ENCODE measurements around the gene DLGAP1. TPM values are rescaled to one million over a fixed set of nuclear protein-coding genes. Genes with fewer than 3 reads are reported as not detected.
A peak's percentile ranks its signal among the peaks of the same experiment; 100 is the strongest.

DLGAP1 gene
- polyA plus RNA-seq, 1 donor from 2014 or later = 4.5 TPM

GRCh38 chr18:4282954-4283353 is 172.2 kb downstream of the DLGAP1 start:
- Histone ChIP-seq H3K4me2 (ENCODE audit: low read length) (no peak overlapping the region), H3K27ac (ENCODE audit: low read length) (no peak overlapping the region), H3K36me3 (ENCODE audit: insufficient read depth, low read length) (no peaks in the 10 kb centered on the region), H3K79me2 (replicated peaks; ENCODE audit: insufficient read depth, low read length) (no peaks in the 10 kb centered on the region), H2AFZ (ENCODE audit: low read depth, low read length) (no peak overlapping the region), H3F3A (ENCODE audit: insufficient read depth, low read length, poor library complexity, severe bottlenecking) (no peaks in the 10 kb centered on the region), H3K9ac (ENCODE audit: low read length) (no peak overlapping the region), H3K4me3 (ENCODE audit: low read length) (no peak overlapping the region), H4K20me1 (ENCODE audit: insufficient read depth) (no peaks in the 10 kb centered on the region), H3K9me3 (ENCODE audit: low read length) (no peaks in the 10 kb centered on the region), H3K27me3 (ENCODE audit: insufficient read depth, low read depth, low read length) (no peaks in the 10 kb centered on the region), H3K9me2 (ENCODE audit: insufficient read depth, low read length) (no peaks in the 10 kb centered on the region)
- TF ChIP-seq TAF1 (IDR thresholded peaks at IDR 0.05; ENCODE audit: low read depth) (no peak), EP300 (conservative IDR thresholded peaks at IDR 0.05; ENCODE audit: poor library complexity, severe bottlenecking) (peak; percentile 70)

- Histone ChIP-seq H4K20me1 (ENCODE audit: insufficient read depth) (no peaks in the 10 kb centered on the region), H3K9me3 (ENCODE audit: low read length) (no peaks in the 10 kb centered on the region), H3K79me2 (replicated peaks; ENCODE audit: insufficient read depth, low read length) (no peaks in the 10 kb centered on the region), H3K36me3 (ENCODE audit: insufficient read depth, low read length) (no peaks in the 10 kb centered on the region), H3K9me2 (ENCODE audit: insufficient read depth, low read length) (no peaks in the 10 kb centered on the region), H3K4me3 (ENCODE audit: low read length) (no peak overlapping the region), H3K27ac (ENCODE audit: low read length) (no peak overlapping the region), H3F3A (ENCODE audit: insufficient read depth, low read length, poor library complexity, severe bottlenecking) (no peaks in the 10 kb centered on the region), H2AFZ (ENCODE audit: low read depth, low read length) (no peak overlapping the region), H3K27me3 (ENCODE audit: insufficient read depth, low read depth, low read length) (no peaks in the 10 kb centered on the region), H3K9ac (ENCODE audit: low read length) (no peak overlapping the region), H3K4me2 (ENCODE audit: low read length) (no peak overlapping the region)
- TF ChIP-seq REST (IDR thresholded peaks at IDR 0.05; ENCODE audit: borderline replicate concordance) (no peak), MXI1 (conservative IDR thresholded peaks at IDR 0.05; ENCODE audit: poor library complexity, severe bottlenecking) (no peak), EP300 (conservative IDR thresholded peaks at IDR 0.05; ENCODE audit: poor library complexity, severe bottlenecking) (no peak), RAD21 (conservative IDR thresholded peaks at IDR 0.05) (no peak), CTCF (IDR thresholded peaks at IDR 0.05; ENCODE audit: poor library complexity, severe bottlenecking) (no peak), TAF1 (IDR thresholded peaks at IDR 0.05; ENCODE audit: low read depth) (no peak), EZH2 (IDR thresholded peaks at IDR 0.05; ENCODE audit: borderline replicate concordance, insufficient read depth, low read length, poor library complexity, severe bottlenecking) (no peak), SMC3 (conservative IDR thresholded peaks at IDR 0.05; ENCODE audit: poor library complexity) (no peak), POLR2AphosphoS5 (IDR thresholded peaks at IDR 0.05) (no peak)
Measured at GRCh38 chr18:4276953-4277585, 178.0 kb downstream of the DLGAP1 start.

All from neural cell (in vitro differentiated cells).